ENCODE measurements around the gene PDZD7. TPM values are rescaled to one million over a fixed set of nuclear protein-coding genes. Genes with fewer than 3 reads are reported as not detected.
A peak's percentile ranks its signal among the peaks of the same experiment; 100 is the strongest.

PDZD7 gene
- total RNA-seq, 4 donors from 2014 or later = under 0.01 to 1.3 (median 0.61) TPM; not detected in 1

GRCh38 chr10:101061624-101062231, 30.8 kb upstream of the PDZD7 start, which contains the start of gene KAZALD1:
TSS of gene KAZALD1 (plus strand) at chr10:101061989. CDS start at chr10:101062593, 604 bp downstream.
- intact Hi-C loops (cut with DNase I; ENCODE audit: low total_unique reads) = no loop called here
- peak within 1 kb of the TSS; percentile 66 to 87 for H3K4me3 ChIP-seq
- H3K9me3 ChIP-seq = no peaks in the 10 kb centered on the region
- H3K36me3 ChIP-seq = no peaks in the 10 kb centered on the region
- peak; percentile 37 to 71 for DNase-seq
- TF ChIP-seq POLR2A (IDR thresholded peaks at IDR 0.05) (no peak), CTCF (IDR thresholded peaks at IDR 0.05) (no peak)
- H3K4me1 ChIP-seq = peaks cover 0 to 9% of the 10 kb centered on the region in 2 donors
- H3K27me3 ChIP-seq = no peaks in the 10 kb centered on the region
- peak within 1 kb of the TSS; percentile 91 to 98 for H3K27ac ChIP-seq

- Histone ChIP-seq H3K27me3 (no peaks in the 10 kb centered on the region), H3K4me3 (peak overlapping the region; percentile 66 to 87), H3K9me3 (no peaks in the 10 kb centered on the region), H3K4me1 (peaks cover 0 to 9% of the 10 kb centered on the region in 2 donors), H3K36me3 (no peaks in the 10 kb centered on the region), H3K27ac (peak overlapping the region; percentile 91 to 98)
- TF ChIP-seq POLR2A (IDR thresholded peaks at IDR 0.05) = peak in 1 of 2 donors; percentile 35
- TF ChIP-seq CTCF (IDR thresholded peaks at IDR 0.05) = peak in 2 of 4 experiments; percentile 10 to 21
- DNase-seq = peak; percentile 92 to 94
- intact Hi-C loops (cut with DNase I; ENCODE audit: low total_unique reads) = no loop called here
Observed at GRCh38 chr10:101060951-101061623, 30.2 kb upstream of the PDZD7 start.

DNA sequence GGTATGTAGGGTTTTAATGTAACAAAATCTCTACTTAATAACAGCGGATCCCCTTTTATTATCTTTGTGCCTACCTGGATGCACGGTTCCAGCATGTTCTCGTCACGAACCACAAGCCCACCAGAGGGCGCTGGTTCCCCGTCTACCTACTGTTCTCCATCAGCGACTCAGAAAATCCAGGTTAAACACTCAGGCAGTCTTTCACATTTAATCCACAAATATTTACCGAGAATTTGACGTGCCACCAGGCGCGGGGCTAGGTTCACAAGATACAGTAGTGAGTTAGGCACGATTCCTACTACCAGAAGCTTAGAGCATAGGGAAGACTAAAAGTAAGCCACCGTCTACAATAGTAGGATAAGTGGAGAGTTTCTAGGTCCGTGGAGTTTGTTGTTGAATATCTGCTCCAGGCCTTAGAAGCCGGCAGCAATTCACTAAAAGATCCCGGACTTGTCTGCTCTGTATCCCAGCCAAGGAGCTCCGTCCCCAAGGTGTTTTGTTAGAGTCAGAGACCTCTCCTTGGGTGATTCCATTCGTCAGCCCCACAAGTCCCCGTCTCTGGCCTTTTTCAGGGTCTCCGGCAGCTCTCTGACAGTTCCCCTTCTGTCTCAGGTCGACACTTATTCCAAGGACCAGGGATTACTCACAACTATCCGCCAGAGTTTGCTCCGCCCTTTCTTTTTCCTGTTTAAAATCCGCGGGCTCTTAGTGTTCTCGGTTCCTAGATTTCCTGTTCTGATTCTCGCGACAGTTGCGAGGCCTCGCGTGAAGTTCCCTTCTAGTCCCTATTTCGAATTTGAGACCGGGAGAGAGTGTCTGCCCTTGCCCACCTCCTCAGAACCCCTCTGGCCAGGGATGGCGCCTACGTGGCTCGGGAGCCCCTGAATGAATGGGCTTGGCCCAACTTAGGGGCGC, 29.4 kb upstream of the PDZD7 start:
- intact Hi-C loops (cut with DNase I; ENCODE audit: low total_unique reads) = no loop called here
- H3K36me3 ChIP-seq = no peaks in the 10 kb centered on the region
- TF ChIP-seq POLR2A (IDR thresholded peaks at IDR 0.05) (no peak), CTCF (IDR thresholded peaks at IDR 0.05) (peak; percentile 74 to 88 (median 80))

GRCh38 chr10:101056365-101057151, 25.6 kb upstream of the PDZD7 start:
- H3K4me1 ChIP-seq = no peaks in the 10 kb centered on the region
- H3K9me3 ChIP-seq = no peaks in the 10 kb centered on the region
- no peak overlapping the region for H3K27ac ChIP-seq
- H3K27me3 ChIP-seq = no peaks in the 10 kb centered on the region
- DNase-seq = no peak
- H3K36me3 ChIP-seq = no peaks in the 10 kb centered on the region
- TF ChIP-seq CTCF (IDR thresholded peaks at IDR 0.05) = no peak
- TF ChIP-seq POLR2A (IDR thresholded peaks at IDR 0.05) = no peak
- intact Hi-C loops (cut with DNase I; ENCODE audit: low total_unique reads) = no loop called here
- H3K4me3 ChIP-seq = no peak overlapping the region

More for the DNA sequence above, 29.4 kb upstream of the PDZD7 start:
- Histone ChIP-seq H3K27me3 (no peaks in the 10 kb centered on the region), H3K4me3 (peak overlapping the region; percentile 66 to 87), H3K9me3 (no peaks in the 10 kb centered on the region), H3K27ac (peak overlapping the region; percentile 91 to 98), H3K4me1 (peaks cover 0 to 9% of the 10 kb centered on the region in 2 donors)
- DNase-seq = peak; percentile 93 to 96
